ENCODE results near the gene TRIL. TPM values are rescaled to one million over a fixed set of nuclear protein-coding genes. Genes with fewer than 3 reads are reported as not detected.

The TRIL gene
- polyA plus RNA-seq, 3 donors, result not detected

GRCh38 chr7:28984631-28985030 lies 26.5 kb upstream of the TRIL start:
- H3K36me3 Mint-ChIP-seq, result peaks cover 0 to 2% of the 10 kb centered on the region in 2 donors
- H2AFZ ChIP-seq (ENCODE audit: insufficient read depth, low read depth, low read length, poor library complexity, severe bottlenecking), result no peak overlapping the region
- peak overlapping the region in 6 of 7 donors; percentile 33 to 70 (median 44) for H3K27ac Mint-ChIP-seq
- intact Hi-C loops (cut with micrococcal nuclease), result no loop called here
- no peak overlapping the region for H3K4me3 Mint-ChIP-seq
- H3K27me3 Mint-ChIP-seq (ENCODE audit: low read depth in 3 of 3), result peaks cover 0 to 3% (median 2%) of the 10 kb centered on the region in 3 donors
- peak overlapping the region in 1 of 2 donors; percentile 48 for H3K27ac ChIP-seq (ENCODE audit: low read depth in 1 of 2, low read length in 2 of 2)
- peak overlapping the region; percentile 42 for H3K4me2 ChIP-seq (replicated peaks; ENCODE audit: extremely low read depth, low read length, poor library complexity, severe bottlenecking)
- no peaks in the 10 kb centered on the region for H3K36me3 ChIP-seq (replicated peaks in 1 of 2; ENCODE audit: control insufficient read depth in 1 of 2, insufficient read depth in 2 of 2, low read length in 2 of 2)
- DNase-seq, result peak; percentile 19 to 25 (median 24)
- no peaks in the 10 kb centered on the region for H4K20me1 ChIP-seq (ENCODE audit: insufficient read depth, low read length)
- no peak overlapping the region for H3K9ac ChIP-seq (ENCODE audit: insufficient read depth, low read length, poor library complexity, severe bottlenecking)
- H3K9me3 Mint-ChIP-seq, result no peaks in the 10 kb centered on the region
- no peak for TF ChIP-seq CTCF (IDR thresholded peaks at IDR 0.05)
- H3K9me3 ChIP-seq (replicated peaks in 1 of 2; ENCODE audit: control insufficient read depth in 1 of 2, insufficient read depth in 1 of 2, low read length in 2 of 2), result no peaks in the 10 kb centered on the region
- H3K4me1 Mint-ChIP-seq, result peaks cover 54% of the 10 kb centered on the region
- WGBS (ENCODE audit: insufficient coverage), result 50% methylated on average over 2 of the region's 4 CpGs
- no peaks in the 10 kb centered on the region for H3K27me3 ChIP-seq (ENCODE audit: control insufficient read depth in 2 of 2, insufficient read depth in 2 of 2, low read length in 2 of 2)
- peaks cover 48 to 53% of the 10 kb centered on the region in 2 donors for H3K4me1 ChIP-seq (ENCODE audit: control insufficient read depth in 1 of 2, insufficient read depth in 2 of 2, low read length in 2 of 2)
- no peaks in the 10 kb centered on the region for H3K79me2 ChIP-seq (ENCODE audit: insufficient read depth, low read length)
- H3K4me3 ChIP-seq (replicated peaks in 1 of 3; ENCODE audit: low read depth in 2 of 3, low read length in 3 of 3), result peak overlapping the region in 1 of 3 experiments; percentile 18

- no peaks in the 10 kb centered on the region for H3K9me3 ChIP-seq (replicated peaks in 1 of 2; ENCODE audit: control insufficient read depth in 1 of 2, insufficient read depth in 1 of 2, low read length in 2 of 2)
- H3K4me2 ChIP-seq (replicated peaks; ENCODE audit: extremely low read depth, low read length, poor library complexity, severe bottlenecking), result no peak overlapping the region
- Mint-ChIP-seq H3K36me3 (peaks cover 0 to 2% of the 10 kb centered on the region in 2 donors), H3K9me3 (no peaks in the 10 kb centered on the region), H3K4me1 (peaks cover 54% of the 10 kb centered on the region), H3K27ac (peak overlapping the region in 3 of 7 donors; percentile 47 to 84 (median 71)), H3K4me3 (no peak overlapping the region), H3K27me3 (ENCODE audit: low read depth in 3 of 3) (peaks cover 0 to 5% (median 3%) of the 10 kb centered on the region in 3 donors)
- H3K4me3 ChIP-seq (replicated peaks in 1 of 3; ENCODE audit: low read depth in 2 of 3, low read length in 3 of 3), result no peak overlapping the region
- no peaks in the 10 kb centered on the region for H3K36me3 ChIP-seq (replicated peaks in 1 of 2; ENCODE audit: control insufficient read depth in 1 of 2, insufficient read depth in 2 of 2, low read length in 2 of 2)
- TF ChIP-seq CTCF (IDR thresholded peaks at IDR 0.05), result no peak
- H2AFZ ChIP-seq (ENCODE audit: insufficient read depth, low read depth, low read length, poor library complexity, severe bottlenecking), result no peak overlapping the region
- H3K4me1 ChIP-seq (ENCODE audit: control insufficient read depth in 1 of 2, insufficient read depth in 2 of 2, low read length in 2 of 2), result peaks cover 48 to 53% of the 10 kb centered on the region in 2 donors
- H3K79me2 ChIP-seq (ENCODE audit: insufficient read depth, low read length), result no peaks in the 10 kb centered on the region
- DNase-seq, result no peak
- no peak overlapping the region for H3K27ac ChIP-seq (ENCODE audit: low read depth in 1 of 2, low read length in 2 of 2)
- H3K9ac ChIP-seq (ENCODE audit: insufficient read depth, low read length, poor library complexity, severe bottlenecking), result no peak overlapping the region
- no peaks in the 10 kb centered on the region for H4K20me1 ChIP-seq (ENCODE audit: insufficient read depth, low read length)
- H3K27me3 ChIP-seq (ENCODE audit: control insufficient read depth in 2 of 2, insufficient read depth in 2 of 2, low read length in 2 of 2), result no peaks in the 10 kb centered on the region
- intact Hi-C loops (cut with micrococcal nuclease), result no loop called here
These were observed 26.1 kb upstream of the TRIL start for GRCh38 chr7:28984217-28984616.
